Small intestine (tissue), 7 donors: ENCODE results near the gene LRRC3. TPM values are rescaled to one million over a fixed set of nuclear protein-coding genes. Genes with fewer than 3 reads are reported as not detected.
"Not testable (repeated sequence)": the region's sequence is repeated elsewhere in the genome, so short reads cannot be mapped to it uniquely, and the experiment has no call there.

Experiments
- DNase-seq, 2 donors: peaks; one replicate each; pipeline versions ENCODE4 v3.0.0 to v3.0.0-alpha.2; 2013
- FAIRE-seq: peaks from 2 replicates; lab custom pipeline; 2012; peaks lifted over from hg19 to GRCh38; lab: Jason Lieb, UNC
- H3K27ac ChIP-seq, 3 donors: one replicate each; pipeline ENCODE4 v1.5.1; 2013; ENCODE audit warnings: low read length in 2 of 3, mild to moderate bottlenecking in 2 of 3, control low read depth in 1 of 3, inconsistent platforms in 1 of 3, low read depth in 1 of 3, moderate library complexity in 1 of 3
- H3K27me3 ChIP-seq, 3 donors: one replicate each; pipeline ENCODE4 v1.6.1; 2013; ENCODE audit warnings: low read length in 3 of 3, inconsistent platforms in 1 of 3; ENCODE audit not compliant: control insufficient read depth in 3 of 3, insufficient read depth in 3 of 3
- H3K36me3 ChIP-seq, 3 donors: one replicate each; pipeline ENCODE4 v1.6.1; 2013; ENCODE audit warnings: low read length in 3 of 3, inconsistent platforms in 1 of 3, low read depth in 1 of 3, mild to moderate bottlenecking in 1 of 3, moderate library complexity in 1 of 3; ENCODE audit not compliant: control insufficient read depth in 3 of 3, insufficient read depth in 2 of 3
- H3K4me1 ChIP-seq, 3 donors: one replicate each; pipeline ENCODE4 v1.6.1; 2013; ENCODE audit warnings: low read length in 2 of 3, inconsistent platforms in 1 of 3, low read depth in 1 of 3, mild to moderate bottlenecking in 1 of 3, moderate library complexity in 1 of 3; ENCODE audit not compliant: control insufficient read depth in 3 of 3, insufficient read depth in 2 of 3
- H3K4me3 ChIP-seq, 3 donors: one replicate each; pipeline ENCODE4 v1.5.1; 2013; ENCODE audit warnings: low read length in 3 of 3, control low read depth in 1 of 3, inconsistent platforms in 1 of 3, low read depth in 1 of 3, mild to moderate bottlenecking in 1 of 3, moderate library complexity in 1 of 3
- H3K9me3 ChIP-seq, 2 donors: one replicate each; pipeline ENCODE4 v1.6.1; 2013; ENCODE audit warnings: low read depth in 1 of 2, low read length in 1 of 2; ENCODE audit not compliant: control insufficient read depth in 2 of 2, insufficient read depth in 1 of 2
- WGBS, 3 donors: extraction: QIAGEN DNeasy Blood & Tissue Kit; methylation state at CpG; one replicate each; pipeline ENCODE4 v1.1.7; 2013; 5-methylcytosine and 5-hydroxymethylcytosine counted together
- polyA plus RNA-seq, 4 donors: library from polyadenylated mRNA; stranded (reverse) in 3 of 4; unstranded in 1 of 4; fragments of 200-250 nt in 3 of 4; fragments of 120-200 nt in 1 of 4; gene quantifications; one replicate each; pipeline versions ENCODE4 v1.2.1 to v1.2.3, GENCODE V29; 2013
- donor health status: healthy with polysubstance abuse.
- donor health status: control.
- donor health status: control.
- donor health status: Bipolar disorder and iron deficiency.
- donor health status: healthy.

Gene LRRC3
- polyA plus RNA-seq, 4 donors = 0.22 to 17.3 (median 1.3) TPM

DNA sequence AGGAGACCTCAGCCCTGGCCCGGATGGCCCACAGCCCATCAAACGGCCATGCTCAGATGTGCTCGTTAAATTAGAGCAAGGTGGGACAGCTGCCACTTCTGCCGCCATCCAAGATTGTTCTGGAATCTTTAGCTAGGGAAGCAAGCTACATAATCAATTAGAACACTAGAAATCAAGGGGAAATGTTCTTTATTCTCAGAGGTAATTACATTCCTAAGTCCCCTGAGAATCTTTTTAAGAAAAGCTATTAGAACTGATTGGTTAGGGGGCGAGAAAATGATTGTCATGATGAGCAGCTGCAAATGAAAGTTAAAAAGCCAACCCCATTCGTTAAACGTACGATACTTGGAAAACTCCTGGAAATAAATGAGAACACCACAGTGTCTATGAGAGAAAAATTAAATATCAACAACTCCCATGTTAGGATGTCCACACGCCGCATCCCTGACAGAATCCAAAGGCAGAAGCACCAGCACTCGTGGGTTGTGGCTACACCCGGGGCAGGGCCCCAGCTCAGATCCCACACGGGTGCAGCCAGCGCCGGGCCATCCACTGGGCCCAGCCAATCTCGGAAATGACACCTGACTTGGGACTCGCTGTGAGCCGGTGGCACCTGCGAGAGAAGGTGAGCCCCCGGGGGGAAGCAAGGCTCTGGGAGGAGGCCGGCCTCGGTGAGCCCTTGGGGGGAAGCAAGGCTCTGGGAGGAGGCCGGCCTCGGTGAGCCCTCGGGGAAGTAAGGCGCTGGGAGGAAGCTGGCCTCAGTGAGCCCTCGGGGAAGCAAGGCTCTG is 47.1 kb downstream of the LRRC3 start:
- Histone ChIP-seq H3K4me1 (peaks cover 0 to 22% (median 3%) of the 10 kb centered on the region in 3 donors), H3K9me3 (no peaks in the 10 kb centered on the region), H3K36me3 (no peaks in the 10 kb centered on the region), H3K27ac (no peak overlapping the region), H3K27me3 (no peaks in the 10 kb centered on the region), H3K4me3 (no peak overlapping the region)
- DNase-seq = no peak
- WGBS, 3 donors = 86 to 92% (median 90%) methylated on average over 27 of the region's 27 CpGs
- no peak for FAIRE-seq

DNA sequence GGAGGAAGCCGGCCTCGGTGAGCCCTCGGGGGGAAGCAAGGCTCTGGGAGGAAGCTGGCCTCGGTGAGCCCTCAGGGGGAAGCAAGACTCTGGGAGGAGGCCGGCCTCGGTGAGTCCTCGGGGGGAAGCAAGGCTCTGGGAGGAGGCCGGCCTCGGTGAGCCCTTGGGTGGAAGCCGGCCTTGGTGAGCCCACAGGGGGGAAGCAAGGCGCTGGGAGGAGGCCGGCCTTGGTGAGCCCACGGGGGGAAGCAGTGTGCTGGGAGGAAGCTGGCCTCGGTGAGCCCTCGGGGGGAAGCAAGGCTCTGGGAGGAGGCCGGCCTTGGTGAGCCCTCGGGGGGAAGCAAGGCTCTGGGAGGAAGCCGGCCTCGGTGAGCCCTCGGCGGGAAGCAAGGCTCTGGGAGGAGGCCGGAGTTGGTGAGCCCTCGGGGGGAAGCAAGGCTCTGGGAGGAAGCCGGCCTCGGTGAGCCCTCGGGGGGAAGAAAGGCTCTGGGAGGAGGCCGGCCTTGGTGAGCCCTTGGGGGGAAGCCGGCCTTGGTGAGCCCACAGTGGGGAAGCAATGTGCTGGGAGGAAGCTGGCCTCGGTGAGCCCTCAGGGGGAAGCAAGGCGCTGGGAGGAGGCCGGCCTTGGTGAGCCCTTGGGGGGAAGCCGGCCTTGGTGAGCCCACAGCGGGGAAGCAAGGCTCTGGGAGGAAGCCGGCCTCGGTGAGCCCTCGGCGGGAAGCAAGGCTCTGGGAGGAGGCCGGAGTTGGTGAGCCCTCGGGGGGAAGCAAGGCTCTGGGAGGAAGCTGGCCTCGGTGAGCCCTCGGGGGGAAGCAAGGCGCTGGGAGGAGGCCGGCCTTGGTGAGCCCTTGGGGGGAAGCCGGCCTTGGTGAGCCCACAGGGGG is 47.9 kb downstream of the LRRC3 start:
- not testable (repeated sequence) for H3K27ac ChIP-seq, H3K36me3 ChIP-seq, H3K27me3 ChIP-seq, H3K4me3 ChIP-seq, H3K9me3 ChIP-seq, FAIRE-seq, DNase-seq
- WGBS, 3 donors = 82 to 93% (median 90%) methylated on average over 41 to 44 of the region's 44 CpGs
- H3K4me1 ChIP-seq = peaks cover 0 to 15% (median 3%) of the 10 kb centered on the region in 3 donors

DNA sequence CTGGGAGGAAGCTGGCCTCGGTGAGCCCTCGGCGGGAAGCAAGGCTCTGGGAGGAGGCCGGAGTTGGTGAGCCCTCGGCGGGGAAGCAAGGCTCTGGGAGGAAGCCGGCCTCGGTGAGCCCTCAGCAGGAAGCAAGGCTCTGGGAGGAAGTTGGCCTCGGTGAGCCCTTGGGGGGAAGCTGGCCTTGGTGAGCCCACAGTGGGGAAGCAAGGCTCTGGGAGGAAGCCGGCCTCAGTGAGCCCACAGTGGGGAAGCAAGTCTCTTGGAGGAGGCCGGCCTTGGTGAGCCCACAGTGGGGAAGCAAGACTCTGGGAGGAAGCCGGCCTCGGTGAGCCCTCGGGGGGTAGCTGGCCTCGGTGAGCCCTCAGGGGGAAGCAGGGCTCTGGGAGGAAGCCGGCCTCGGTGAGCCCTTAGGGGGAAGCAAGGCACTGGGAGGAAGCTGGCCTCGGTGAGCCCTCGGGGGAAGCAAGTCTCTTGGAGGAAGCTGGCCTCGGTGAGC is 48.6 kb downstream of the LRRC3 start:
- Histone ChIP-seq H3K27me3 (no peaks in the 10 kb centered on the region), H3K9me3 (no peaks in the 10 kb centered on the region), H3K36me3 (no peaks in the 10 kb centered on the region), H3K27ac (no peak overlapping the region), H3K4me3 (no peak overlapping the region), H3K4me1 (peaks cover 0 to 9% (median 2%) of the 10 kb centered on the region in 3 donors)
- DNase-seq (no peak), FAIRE-seq (no peak)
- WGBS, 3 donors = 62 to 82% (median 65%) methylated on average over 20 of the region's 20 CpGs

DNA sequence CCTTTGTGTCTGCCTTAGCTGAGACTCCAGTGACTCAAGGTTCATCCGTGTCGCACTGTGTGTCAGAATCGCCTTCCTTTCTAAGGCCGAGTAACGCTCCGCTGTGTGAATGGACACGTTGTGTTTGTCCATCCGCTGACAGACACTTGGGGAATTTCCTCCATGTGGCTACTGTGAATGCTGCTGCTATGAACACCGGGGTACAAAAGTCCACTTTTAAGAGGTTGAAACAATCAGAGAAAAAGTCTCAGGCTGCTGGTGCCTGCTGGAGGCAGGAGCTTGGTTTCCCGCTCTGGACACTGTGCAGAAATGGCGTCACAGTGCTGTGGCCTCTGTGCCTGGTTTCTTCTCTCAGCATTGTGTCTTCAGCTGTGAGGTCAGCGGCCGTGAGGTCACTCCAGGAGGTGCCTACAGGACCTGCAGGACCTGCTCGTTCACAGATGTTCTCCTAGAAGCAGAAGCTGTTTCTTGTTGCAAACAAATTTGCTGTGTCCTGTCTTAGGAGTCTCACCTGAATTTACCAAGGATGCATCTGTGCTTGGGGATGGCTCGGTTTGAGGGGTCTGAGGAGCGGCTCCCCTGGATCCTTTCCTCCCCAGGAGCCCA is 50.5 kb downstream of the LRRC3 start:
- DNase-seq (peak; percentile 26 to 59), FAIRE-seq (no peak)
- H3K4me3 ChIP-seq = no peak overlapping the region
- WGBS, 3 donors = 30 to 67% (median 48%) methylated on average over 16 of the region's 16 CpGs
- H3K9me3 ChIP-seq = no peaks in the 10 kb centered on the region
- no peaks in the 10 kb centered on the region for H3K27me3 ChIP-seq
- H3K4me1 ChIP-seq = peaks cover 0 to 9% (median 0%) of the 10 kb centered on the region in 3 donors
- no peaks in the 10 kb centered on the region for H3K36me3 ChIP-seq
- no peak overlapping the region for H3K27ac ChIP-seq

DNA sequence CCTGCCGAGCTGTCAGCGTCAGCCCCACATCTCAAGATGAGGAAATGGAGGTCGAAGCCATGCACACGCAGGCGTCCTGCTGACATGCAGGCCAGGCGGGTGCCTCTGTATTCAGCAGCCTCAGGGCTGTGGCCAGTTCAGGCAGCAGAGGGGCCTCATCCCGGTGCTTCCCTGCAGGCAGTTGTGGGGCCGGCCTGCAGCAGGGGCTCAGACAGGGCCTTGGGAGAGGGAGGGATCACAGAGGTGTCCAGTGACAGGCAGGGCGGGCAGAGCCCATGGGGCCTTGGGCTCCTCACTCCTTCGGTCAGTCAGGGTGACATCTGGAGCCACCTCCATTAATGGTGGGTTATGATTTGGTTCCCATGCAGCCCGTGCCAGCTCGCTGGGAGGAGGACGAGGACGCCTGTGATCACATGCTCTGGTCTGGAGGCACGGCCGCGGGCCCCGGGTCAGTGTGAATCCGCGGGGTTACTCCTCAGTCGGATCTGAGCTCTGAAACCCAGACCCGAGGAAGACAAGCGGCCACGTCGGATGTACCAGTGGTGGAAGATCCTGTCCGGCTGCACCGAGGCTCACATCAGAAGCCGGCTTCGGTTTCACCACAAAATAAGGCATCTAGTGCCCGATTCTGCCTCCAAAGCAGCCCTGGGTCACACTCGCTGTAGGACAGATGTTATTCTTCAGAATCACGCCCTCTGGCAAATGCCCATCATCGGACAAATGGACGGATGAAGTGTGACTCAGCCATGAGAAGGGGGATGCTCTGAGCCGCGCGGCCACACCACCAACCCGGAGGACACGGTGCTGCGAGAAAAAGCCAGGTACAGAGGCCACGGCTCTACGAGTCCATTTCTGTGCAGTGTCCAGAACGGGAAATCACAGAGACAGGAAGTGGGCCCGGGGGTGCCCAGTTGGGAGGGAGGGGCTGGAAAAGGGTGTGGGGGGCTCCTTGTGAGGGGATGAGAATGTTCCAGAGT is 51.3 kb downstream of the LRRC3 start:
- DNase-seq = no peak
- 81 to 92% (median 88%) methylated on average over 41 to 44 of the region's 44 CpGs for WGBS, 3 donors
- H3K9me3 ChIP-seq = no peaks in the 10 kb centered on the region
- no peak overlapping the region for H3K4me3 ChIP-seq
- no peaks in the 10 kb centered on the region for H3K36me3 ChIP-seq
- no peak overlapping the region for H3K27ac ChIP-seq
- peaks cover 0 to 9% (median 0%) of the 10 kb centered on the region in 3 donors for H3K4me1 ChIP-seq
- FAIRE-seq = no peak
- H3K27me3 ChIP-seq = no peaks in the 10 kb centered on the region

DNA sequence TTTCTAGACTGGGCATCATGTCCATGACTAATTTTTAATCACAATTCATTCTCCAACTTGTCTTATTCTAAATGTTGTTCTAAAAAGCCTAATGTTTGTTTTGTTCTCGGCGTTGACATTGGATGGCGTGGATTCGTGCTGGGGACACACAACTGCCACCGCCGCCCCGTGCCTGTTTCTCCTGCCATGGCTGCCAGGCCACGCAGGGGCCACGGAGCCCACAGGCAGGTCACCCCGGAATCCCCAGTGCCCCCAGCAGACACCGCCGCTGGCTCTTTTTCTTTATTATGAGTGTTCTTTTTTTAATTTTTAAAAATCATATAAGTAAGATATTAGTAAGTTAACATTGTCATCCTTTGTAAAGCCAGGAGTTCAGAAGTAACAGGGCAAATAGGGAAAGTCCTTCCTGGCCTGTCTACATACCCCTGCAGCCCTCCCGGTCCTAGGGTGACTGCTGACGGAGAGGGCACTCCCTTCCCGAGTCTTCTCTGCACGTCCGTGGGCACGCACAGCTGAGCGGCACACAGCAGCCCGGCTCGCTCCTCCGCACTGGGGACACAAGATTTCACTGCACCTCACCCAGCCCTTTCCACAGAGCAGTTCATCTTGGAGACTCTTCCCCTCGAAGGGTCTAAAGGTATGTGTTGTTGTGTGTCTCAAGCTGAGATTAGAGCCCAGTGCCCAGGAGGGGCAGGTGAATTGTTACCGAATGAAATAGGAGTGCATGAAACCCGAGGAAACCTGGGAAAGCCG is 52.5 kb downstream of the LRRC3 start:
- Histone ChIP-seq H3K9me3 (no peaks in the 10 kb centered on the region), H3K27ac (no peak overlapping the region), H3K27me3 (no peaks in the 10 kb centered on the region), H3K4me1 (peaks cover 0 to 9% (median 0%) of the 10 kb centered on the region in 3 donors), H3K4me3 (no peak overlapping the region), H3K36me3 (no peaks in the 10 kb centered on the region)
- DNase-seq (no peak), FAIRE-seq (no peak)
- 86 to 88% (median 86%) methylated on average over 26 of the region's 26 CpGs for WGBS, 3 donors

DNA sequence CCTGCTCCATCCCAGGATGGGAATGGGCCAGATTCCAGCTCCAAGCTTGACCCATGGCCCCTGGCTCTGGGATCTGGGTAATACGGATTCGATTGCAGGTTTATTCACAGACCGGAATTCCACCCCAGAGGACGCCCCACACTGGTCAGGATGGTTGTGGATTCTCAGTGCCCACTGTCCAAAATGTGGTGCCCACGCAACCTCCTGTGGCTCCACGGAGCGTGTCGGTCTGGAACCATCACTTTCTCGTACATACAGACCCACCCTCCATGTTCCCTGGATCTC is 53.1 kb downstream of the LRRC3 start:
- Histone ChIP-seq H3K27me3 (no peaks in the 10 kb centered on the region), H3K36me3 (no peaks in the 10 kb centered on the region), H3K4me3 (no peak overlapping the region), H3K9me3 (no peaks in the 10 kb centered on the region), H3K4me1 (peaks cover 0 to 9% (median 0%) of the 10 kb centered on the region in 3 donors), H3K27ac (no peak overlapping the region)
- WGBS, 3 donors = 82 to 88% (median 85%) methylated on average over 9 of the region's 9 CpGs
- FAIRE-seq (no peak), DNase-seq (no peak)
